Glutamatergic neuron (in vitro differentiated cells): ENCODE data around the gene PBX1. TPM values are rescaled to one million over a fixed set of nuclear protein-coding genes. Genes with fewer than 3 reads are reported as not detected.

Experiments
- DNase-seq: peaks from one replicate; pipeline ENCODE4 v3.0.0; 2022
- H3K27ac Mint-ChIP-seq: one replicate; pipeline ENCODE4 v1.8.0; 2020; ENCODE audit warnings: mild to moderate bottlenecking, mixed read lengths, inconsistent platforms; ENCODE audit not compliant: unreplicated experiment
- H3K27me3 Mint-ChIP-seq: one replicate; pipeline ENCODE4 v1.8.0; 2020; ENCODE audit warnings: mild to moderate bottlenecking, moderate library complexity, mixed read lengths, inconsistent platforms; ENCODE audit not compliant: unreplicated experiment
- H3K36me3 Mint-ChIP-seq: one replicate; pipeline ENCODE4 v1.8.0; 2020; ENCODE audit warnings: mild to moderate bottlenecking, mixed read lengths, inconsistent platforms; ENCODE audit not compliant: unreplicated experiment
- H3K4me1 Mint-ChIP-seq: one replicate; pipeline ENCODE4 v1.8.0; 2020; ENCODE audit warnings: mild to moderate bottlenecking, low read depth, mixed read lengths, inconsistent platforms; ENCODE audit not compliant: unreplicated experiment
- H3K4me3 Mint-ChIP-seq: one replicate; pipeline ENCODE4 v1.8.0; 2020; ENCODE audit warnings: mild to moderate bottlenecking, mixed read lengths, inconsistent platforms; ENCODE audit not compliant: unreplicated experiment
- H3K9me3 Mint-ChIP-seq: one replicate; pipeline ENCODE4 v1.8.0; 2020; ENCODE audit warnings: mild to moderate bottlenecking, moderate library complexity, mixed read lengths, inconsistent platforms; ENCODE audit not compliant: unreplicated experiment
- total RNA-seq: library from RNA; stranded (reverse); fragmentation: NEBNext Ultra II Directional; extraction: Animal tissue kit (Norgen Biotek cat#: 25700); gene quantifications from one replicate; pipeline ENCODE4 v1.2.1, GENCODE V29; 2021; ENCODE audit not compliant: unreplicated experiment
- TF ChIP-seq, protein P1 (sequence below): fragments of 200-600 bp; sonication (generic); IDR thresholded peaks from one replicate; pipeline ENCODE4 v1.5.0; 2021; ENCODE audit not compliant: partially characterized antibody, unreplicated experiment

The PBX1 gene
- total RNA-seq, 1 donor from 2014 or later: 98.7 TPM

DNA sequence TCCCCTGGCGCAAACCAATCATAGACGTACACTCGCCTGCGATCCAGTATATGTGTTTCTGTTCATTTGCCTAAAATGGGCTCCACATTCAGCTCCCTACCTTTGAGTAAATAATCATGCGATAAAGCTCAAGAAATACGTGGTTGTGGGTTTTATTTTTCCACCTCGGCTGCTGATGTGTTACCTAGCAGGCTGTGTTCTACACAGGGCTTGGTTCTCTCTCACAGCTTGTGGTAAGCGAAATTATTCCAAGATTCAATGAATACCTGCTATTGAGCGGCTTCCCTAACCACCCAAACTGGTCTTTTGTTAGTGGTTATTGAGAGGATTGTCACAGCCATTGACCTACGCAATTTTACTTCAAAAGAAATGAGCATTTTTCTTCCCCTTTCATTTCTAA lies 180.2 kb downstream of the PBX1 start:
- Mint-ChIP-seq H3K36me3 (no peaks in the 10 kb centered on the region), H3K4me1 (peaks cover 11% of the 10 kb centered on the region), H3K27ac (no peak overlapping the region), H3K4me3 (no peak overlapping the region), H3K27me3 (no peaks in the 10 kb centered on the region), H3K9me3 (no peaks in the 10 kb centered on the region)
- DNase-seq: no peak
- TF ChIP-seq, protein P1, sequence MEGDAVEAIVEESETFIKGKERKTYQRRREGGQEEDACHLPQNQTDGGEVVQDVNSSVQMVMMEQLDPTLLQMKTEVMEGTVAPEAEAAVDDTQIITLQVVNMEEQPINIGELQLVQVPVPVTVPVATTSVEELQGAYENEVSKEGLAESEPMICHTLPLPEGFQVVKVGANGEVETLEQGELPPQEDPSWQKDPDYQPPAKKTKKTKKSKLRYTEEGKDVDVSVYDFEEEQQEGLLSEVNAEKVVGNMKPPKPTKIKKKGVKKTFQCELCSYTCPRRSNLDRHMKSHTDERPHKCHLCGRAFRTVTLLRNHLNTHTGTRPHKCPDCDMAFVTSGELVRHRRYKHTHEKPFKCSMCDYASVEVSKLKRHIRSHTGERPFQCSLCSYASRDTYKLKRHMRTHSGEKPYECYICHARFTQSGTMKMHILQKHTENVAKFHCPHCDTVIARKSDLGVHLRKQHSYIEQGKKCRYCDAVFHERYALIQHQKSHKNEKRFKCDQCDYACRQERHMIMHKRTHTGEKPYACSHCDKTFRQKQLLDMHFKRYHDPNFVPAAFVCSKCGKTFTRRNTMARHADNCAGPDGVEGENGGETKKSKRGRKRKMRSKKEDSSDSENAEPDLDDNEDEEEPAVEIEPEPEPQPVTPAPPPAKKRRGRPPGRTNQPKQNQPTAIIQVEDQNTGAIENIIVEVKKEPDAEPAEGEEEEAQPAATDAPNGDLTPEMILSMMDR: no peak

DNA sequence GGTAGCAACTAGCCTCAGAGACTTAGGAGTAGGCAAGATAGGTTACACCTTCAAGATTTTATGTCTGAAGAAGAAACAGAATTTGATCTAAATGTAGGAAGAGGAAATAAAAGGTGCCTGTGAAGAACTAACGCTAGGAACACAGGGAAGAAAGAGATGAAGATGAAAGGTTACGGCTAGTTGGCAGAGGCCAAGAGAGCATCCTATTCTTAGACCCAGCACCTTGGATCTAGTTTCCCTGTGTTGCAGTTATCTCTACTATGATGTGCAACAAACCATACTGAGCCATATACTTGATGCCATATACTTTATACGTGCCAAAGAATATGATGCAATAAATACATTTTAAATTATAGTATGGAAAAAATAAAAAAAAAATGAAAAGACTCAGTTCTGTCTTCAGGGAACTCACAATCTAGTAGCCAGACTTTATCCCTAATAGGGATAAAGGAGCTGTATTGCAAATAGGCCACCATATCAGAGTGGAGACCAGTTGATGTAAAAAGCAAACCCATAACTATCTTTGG lies 181.1 kb downstream of the PBX1 start:
- H3K4me3 Mint-ChIP-seq: no peak overlapping the region
- H3K27me3 Mint-ChIP-seq: no peaks in the 10 kb centered on the region
- peaks cover 11% of the 10 kb centered on the region for H3K4me1 Mint-ChIP-seq
- no peak for DNase-seq
- no peaks in the 10 kb centered on the region for H3K9me3 Mint-ChIP-seq
- H3K36me3 Mint-ChIP-seq: no peaks in the 10 kb centered on the region
- no peak overlapping the region for H3K27ac Mint-ChIP-seq
- TF ChIP-seq, protein P1: no peak

DNA sequence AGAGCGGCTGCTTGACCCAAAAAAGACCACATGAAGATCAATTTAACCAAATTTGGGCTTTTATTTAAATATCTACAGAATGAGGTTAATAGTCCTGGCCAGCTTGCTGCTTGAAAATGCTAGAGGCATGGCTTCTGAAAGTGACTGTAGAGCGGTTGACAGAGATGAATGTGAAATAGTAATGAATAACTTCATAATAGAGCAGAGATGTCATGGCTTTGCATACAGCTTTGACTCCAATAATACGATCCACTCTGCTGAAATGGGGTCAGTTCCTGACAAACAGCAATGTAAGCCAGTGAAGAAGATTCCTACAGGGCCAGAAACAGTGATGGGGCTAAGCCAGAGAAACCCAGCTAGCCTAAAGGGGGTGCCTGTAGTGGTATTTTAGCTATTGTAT lies 183.8 kb downstream of the PBX1 start:
- no peak overlapping the region for H3K4me3 Mint-ChIP-seq

DNA sequence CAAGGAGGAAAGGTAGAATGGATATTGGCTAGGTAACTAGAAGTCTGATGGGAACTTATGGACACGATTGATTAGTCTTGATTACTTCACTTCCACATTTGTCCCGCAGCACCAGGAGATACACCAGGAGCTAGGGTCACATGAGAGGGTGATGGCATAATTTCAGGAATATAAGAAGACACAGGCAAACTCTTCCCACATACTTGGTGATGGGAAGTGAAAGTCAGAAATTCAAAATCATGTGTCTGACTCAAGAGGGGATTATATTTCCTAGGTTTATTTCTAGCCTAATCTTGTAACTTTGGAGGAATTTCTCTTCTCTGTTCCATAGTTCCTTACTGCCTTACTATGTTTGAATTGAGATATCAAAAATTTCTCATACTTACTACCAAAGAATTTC lies 185.0 kb downstream of the PBX1 start:
- Mint-ChIP-seq H3K9me3 (peaks cover 1% of the 10 kb centered on the region), H3K27me3 (no peaks in the 10 kb centered on the region), H3K27ac (no peak overlapping the region), H3K4me1 (peaks cover 6% of the 10 kb centered on the region), H3K36me3 (no peaks in the 10 kb centered on the region), H3K4me3 (no peak overlapping the region)
- TF ChIP-seq, protein P1: no peak
- no peak for DNase-seq

More for the DNA sequence above, 183.8 kb downstream of the PBX1 start:
- TF ChIP-seq, protein P1: no peak
- H3K27me3 Mint-ChIP-seq: no peaks in the 10 kb centered on the region
- no peaks in the 10 kb centered on the region for H3K4me1 Mint-ChIP-seq
- H3K36me3 Mint-ChIP-seq: no peaks in the 10 kb centered on the region
- H3K9me3 Mint-ChIP-seq: peaks cover 1% of the 10 kb centered on the region
- H3K27ac Mint-ChIP-seq: no peak overlapping the region
- no peak for DNase-seq

DNA sequence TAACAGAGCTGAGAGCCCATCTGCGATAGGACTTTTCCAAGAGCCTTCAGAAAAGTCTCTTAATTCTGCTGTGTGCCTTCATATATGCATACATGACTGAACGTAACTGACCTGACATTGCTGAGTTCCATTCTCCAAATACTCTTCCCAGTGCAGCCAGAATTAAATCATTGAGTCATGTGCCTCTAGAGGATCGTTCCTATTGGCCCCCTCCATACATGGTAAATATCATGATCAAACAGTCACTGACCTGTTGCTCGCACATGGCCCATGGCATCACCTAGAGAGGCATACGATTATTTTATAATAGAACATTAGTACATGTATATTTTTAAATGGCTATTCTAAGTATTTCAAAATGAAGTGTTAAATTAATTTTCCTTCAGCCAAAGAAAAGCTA lies 186.8 kb downstream of the PBX1 start:
- TF ChIP-seq, protein P1: no peak

More for the DNA sequence above, 186.8 kb downstream of the PBX1 start:
- Mint-ChIP-seq H3K9me3 (peaks cover 6% of the 10 kb centered on the region), H3K36me3 (no peaks in the 10 kb centered on the region), H3K4me1 (peaks cover 6% of the 10 kb centered on the region), H3K27me3 (no peaks in the 10 kb centered on the region), H3K4me3 (no peak overlapping the region), H3K27ac (no peak overlapping the region)
- DNase-seq: no peak
